Thyroid gland (tissue), 4 donors: ENCODE results near the gene MRGPRG.

Experiments
- POLR2A ChIP-seq, 2 donors: fragments of 450-650 bp; IDR thresholded peaks; one replicate each; pipeline ENCODE4 v1.6.1; 2017; ENCODE audit warnings: antibody characterized with exemption in 2 of 2, mild to moderate bottlenecking in 2 of 2, moderate library complexity in 1 of 2
- TF ChIP-seq, protein P1 (sequence below), 6 experiments: fragments of 200-600 bp in 3 of 6; fragments of 450-650 bp in 3 of 6; sonication (generic) in 3 of 6; IDR thresholded peaks; one replicate each; pipeline ENCODE4 v1.5.1; 2016 to 2019; ENCODE audit warnings: antibody characterized with exemption in 6 of 6, mild to moderate bottlenecking in 2 of 6, inconsistent platforms in 1 of 6, moderate library complexity in 1 of 6

DNA sequence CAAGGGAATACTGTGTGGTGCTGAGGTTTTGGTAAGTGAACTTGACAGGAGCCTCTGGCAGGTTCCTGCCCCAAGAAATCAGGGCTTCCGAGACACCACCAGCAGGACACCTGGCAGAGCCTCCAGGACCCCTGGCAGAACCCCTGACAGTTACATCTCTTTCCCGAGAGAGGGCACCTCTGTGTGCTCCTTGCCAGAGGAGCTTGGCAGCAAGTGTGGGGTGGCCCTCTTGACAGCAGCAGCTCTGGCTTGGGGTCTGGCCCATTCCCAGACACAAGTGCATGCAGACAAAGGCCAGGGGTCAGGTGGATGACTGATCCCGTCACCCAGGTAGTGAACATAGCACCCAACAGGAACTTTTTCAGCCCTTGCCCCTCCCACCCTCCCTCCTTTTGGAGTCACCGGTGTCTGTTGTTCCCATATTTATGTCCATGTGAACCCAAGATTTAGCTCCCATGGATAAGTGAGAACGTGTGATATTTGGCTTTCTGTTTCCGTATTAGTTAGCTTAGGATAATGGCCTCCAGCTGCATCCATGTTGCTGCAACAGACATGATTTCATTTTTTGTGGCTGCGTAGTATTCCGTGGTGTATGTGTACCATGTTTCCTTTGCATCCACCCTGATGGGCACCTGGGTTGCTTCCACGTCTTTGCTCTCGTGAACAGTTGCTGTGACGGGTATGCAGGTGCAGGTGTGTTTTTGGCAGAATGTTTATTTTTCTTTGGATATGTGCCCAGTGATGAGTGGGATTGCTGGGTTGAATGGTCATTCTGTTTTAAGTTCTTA, 32.3 kb downstream of the MRGPRG start:
- no peak for TF ChIP-seq POLR2A (IDR thresholded peaks at IDR 0.05)
- TF ChIP-seq, protein P1, sequence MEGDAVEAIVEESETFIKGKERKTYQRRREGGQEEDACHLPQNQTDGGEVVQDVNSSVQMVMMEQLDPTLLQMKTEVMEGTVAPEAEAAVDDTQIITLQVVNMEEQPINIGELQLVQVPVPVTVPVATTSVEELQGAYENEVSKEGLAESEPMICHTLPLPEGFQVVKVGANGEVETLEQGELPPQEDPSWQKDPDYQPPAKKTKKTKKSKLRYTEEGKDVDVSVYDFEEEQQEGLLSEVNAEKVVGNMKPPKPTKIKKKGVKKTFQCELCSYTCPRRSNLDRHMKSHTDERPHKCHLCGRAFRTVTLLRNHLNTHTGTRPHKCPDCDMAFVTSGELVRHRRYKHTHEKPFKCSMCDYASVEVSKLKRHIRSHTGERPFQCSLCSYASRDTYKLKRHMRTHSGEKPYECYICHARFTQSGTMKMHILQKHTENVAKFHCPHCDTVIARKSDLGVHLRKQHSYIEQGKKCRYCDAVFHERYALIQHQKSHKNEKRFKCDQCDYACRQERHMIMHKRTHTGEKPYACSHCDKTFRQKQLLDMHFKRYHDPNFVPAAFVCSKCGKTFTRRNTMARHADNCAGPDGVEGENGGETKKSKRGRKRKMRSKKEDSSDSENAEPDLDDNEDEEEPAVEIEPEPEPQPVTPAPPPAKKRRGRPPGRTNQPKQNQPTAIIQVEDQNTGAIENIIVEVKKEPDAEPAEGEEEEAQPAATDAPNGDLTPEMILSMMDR (IDR thresholded peaks at IDR 0.05) = no peak
